Large intestine (tissue), 3 donors: Measurements from ENCODE around the gene HVCN1. TPM values are rescaled to one million over a fixed set of nuclear protein-coding genes. Genes with fewer than 3 reads are reported as not detected.
"Not testable (repeated sequence)": the region's sequence is repeated elsewhere in the genome, so short reads cannot be mapped to it uniquely, and the experiment has no call there.

ENCODE experiments used
- DNase-seq, 2 donors: peaks; one replicate each; pipeline versions ENCODE4 v3.0.0 to v3.0.0-alpha.2; 2013
- H3K27ac ChIP-seq: one replicate; pipeline ENCODE4 v1.5.1; 2013; ENCODE audit warnings: low read length
- H3K27me3 ChIP-seq: 2 replicates; pipeline ENCODE4 v1.6.1; 2013; ENCODE audit warnings: low read length; ENCODE audit not compliant: control insufficient read depth, insufficient read depth
- H3K36me3 ChIP-seq: 2 replicates; pipeline ENCODE4 v1.6.1; 2013; ENCODE audit warnings: low read length; ENCODE audit not compliant: control insufficient read depth, insufficient read depth
- H3K4me1 ChIP-seq: one replicate; pipeline ENCODE4 v1.6.1; 2013; ENCODE audit warnings: low read length; ENCODE audit not compliant: control insufficient read depth, insufficient read depth
- H3K4me3 ChIP-seq: one replicate; pipeline ENCODE4 v1.5.1; 2013; ENCODE audit warnings: low read length
- H3K9me3 ChIP-seq: one replicate; pipeline ENCODE4 v1.6.1; 2013; ENCODE audit warnings: mild to moderate bottlenecking, low read depth, low read length, moderate library complexity; ENCODE audit not compliant: control insufficient read depth
- whole genome bisulfite sequencing: methylation state at CpG from one replicate; pipeline ENCODE4 v1.1.5; 2013; ENCODE audit warnings: low lambda C conversion rate; ENCODE audit not compliant: insufficient coverage; 5-methylcytosine and 5-hydroxymethylcytosine counted together
- polyA plus RNA-seq: library from polyadenylated mRNA; unstranded; fragments of 120-200 nt; gene quantifications from one replicate; pipeline ENCODE4 v1.2.1, GENCODE V29; 2013

HVCN1 gene
- polyA plus RNA-seq, 1 donor = 5.5 TPM

DNA sequence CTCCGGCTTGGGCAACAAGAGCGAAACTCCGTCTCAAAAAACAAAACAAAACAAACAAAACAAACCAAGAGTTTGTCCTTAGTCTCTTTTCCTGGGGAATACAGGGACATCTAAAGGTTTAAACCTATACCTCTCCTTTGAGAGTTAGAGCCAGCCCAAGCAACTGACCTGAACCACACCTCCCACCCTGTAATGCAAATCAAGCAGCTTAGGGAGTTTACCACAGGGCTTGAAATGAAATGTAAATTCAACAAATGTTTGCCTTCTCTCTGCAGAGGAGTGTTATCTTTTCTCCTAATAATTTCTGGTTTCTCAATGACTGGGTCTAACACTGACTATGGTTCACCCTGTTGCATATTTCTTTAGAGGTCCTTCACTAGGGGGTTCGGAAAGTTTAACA, 37.1 kb upstream of the HVCN1 start:
- H3K9me3 ChIP-seq = no peaks in the 10 kb centered on the region
- H3K36me3 ChIP-seq = peaks cover 83% of the 10 kb centered on the region
- DNase-seq = no peak
- 100% methylated on average over 3 of the region's 4 CpGs for WGBS
- no peak overlapping the region for H3K27ac ChIP-seq
- H3K27me3 ChIP-seq = no peaks in the 10 kb centered on the region
- H3K4me3 ChIP-seq = no peak overlapping the region
- no peaks in the 10 kb centered on the region for H3K4me1 ChIP-seq

DNA sequence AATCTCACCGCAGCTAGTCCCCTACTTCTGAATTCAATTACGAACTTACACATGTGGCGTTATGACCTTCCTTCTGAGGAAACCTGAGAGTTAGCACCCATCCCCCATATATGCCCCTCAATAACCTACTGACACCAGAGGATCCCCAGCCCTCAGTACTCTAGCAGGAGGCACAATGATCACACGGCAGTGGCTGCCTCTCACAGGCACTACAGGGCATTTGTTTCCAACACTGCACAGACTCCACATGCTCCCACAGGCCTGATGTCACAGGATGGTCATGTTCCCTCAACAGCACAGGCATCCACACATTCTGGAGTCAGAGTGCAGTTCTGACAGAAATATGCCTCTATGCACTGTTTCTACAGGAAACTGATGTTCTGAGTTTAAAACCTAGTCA, 36.4 kb upstream of the HVCN1 start:
- H3K36me3 ChIP-seq = peaks cover 84% of the 10 kb centered on the region
- no peaks in the 10 kb centered on the region for H3K27me3 ChIP-seq
- no peaks in the 10 kb centered on the region for H3K9me3 ChIP-seq
- 100% methylated on average over 1 of the region's 4 CpGs for WGBS
- DNase-seq = no peak
- H3K4me1 ChIP-seq = no peaks in the 10 kb centered on the region
- H3K27ac ChIP-seq = no peak overlapping the region
- H3K4me3 ChIP-seq = no peak overlapping the region

DNA sequence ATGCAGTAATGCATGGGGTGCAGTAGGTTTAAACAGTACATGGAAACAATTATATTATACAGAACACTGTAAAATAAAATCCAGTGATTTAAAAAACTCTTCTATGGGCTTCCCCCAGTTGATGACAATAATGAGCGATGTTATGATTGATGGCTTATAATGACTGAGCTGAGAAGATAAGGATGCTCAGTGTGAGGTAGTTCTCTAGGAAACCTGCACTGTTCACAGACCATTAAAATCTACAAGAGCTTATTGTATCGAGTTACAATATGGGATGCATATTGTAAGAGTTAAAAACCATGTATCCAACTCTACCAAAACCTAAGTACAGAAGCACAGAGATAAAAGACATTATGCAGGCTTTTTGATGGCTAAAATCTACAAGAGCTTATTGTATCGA, 34.0 kb upstream of the HVCN1 start:
- peaks cover 85% of the 10 kb centered on the region for H3K36me3 ChIP-seq
- H3K27me3 ChIP-seq, H3K4me1 ChIP-seq, DNase-seq, H3K4me3 ChIP-seq, H3K27ac ChIP-seq, H3K9me3 ChIP-seq: not testable (repeated sequence)
- 100% methylated on average over 1 of the region's 3 CpGs for WGBS

DNA sequence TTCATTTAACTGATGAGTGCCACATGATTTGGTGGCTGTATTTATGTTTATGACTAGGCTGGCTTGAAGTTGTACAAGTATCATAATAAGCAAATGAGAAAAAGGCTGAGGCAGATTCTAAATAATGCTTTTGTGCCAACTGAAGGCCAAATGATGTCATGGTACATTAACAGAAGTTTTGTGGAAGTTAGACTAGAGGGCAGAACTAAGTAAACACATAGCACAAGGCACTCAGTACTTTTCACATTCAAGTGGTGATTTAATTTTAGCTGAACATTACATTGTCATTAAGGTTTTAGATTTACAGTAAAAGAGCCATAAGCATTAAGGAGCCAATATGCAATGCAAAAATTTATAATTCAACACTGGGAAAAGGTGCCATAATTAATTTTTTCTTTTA, 32.7 kb upstream of the HVCN1 start:
- Histone ChIP-seq H3K4me1 (no peaks in the 10 kb centered on the region), H3K4me3 (no peak overlapping the region), H3K9me3 (no peaks in the 10 kb centered on the region), H3K27ac (no peak overlapping the region), H3K36me3 (peaks cover 76% of the 10 kb centered on the region), H3K27me3 (no peaks in the 10 kb centered on the region)
- DNase-seq = no peak

GRCh38 chr12:110720516-110720915, 31.6 kb upstream of the HVCN1 start:
- Histone ChIP-seq H3K36me3 (peaks cover 66% of the 10 kb centered on the region), H3K27ac (no peak overlapping the region), H3K27me3 (no peaks in the 10 kb centered on the region), H3K4me3 (no peak overlapping the region), H3K4me1 (no peaks in the 10 kb centered on the region), H3K9me3 (no peaks in the 10 kb centered on the region)
- DNase-seq = no peak

- Histone ChIP-seq H3K27me3 (no peaks in the 10 kb centered on the region), H3K27ac (no peak overlapping the region), H3K4me1 (no peaks in the 10 kb centered on the region), H3K4me3 (no peak overlapping the region), H3K9me3 (no peaks in the 10 kb centered on the region), H3K36me3 (peaks cover 47% of the 10 kb centered on the region)
- WGBS = no CpG with 5 or more reads among the region's 7 CpGs
- DNase-seq = no peak
Measured at GRCh38 chr12:110718222-110718908, 29.4 kb upstream of the HVCN1 start.

GRCh38 chr12:110717037-110717436, 28.1 kb upstream of the HVCN1 start:
- H3K4me1 ChIP-seq = no peaks in the 10 kb centered on the region
- no CpG with 5 or more reads among the region's 3 CpGs for WGBS
- H3K4me3 ChIP-seq = no peak overlapping the region
- no peak for DNase-seq
- no peak overlapping the region for H3K27ac ChIP-seq
- H3K36me3 ChIP-seq = peaks cover 37% of the 10 kb centered on the region
- no peaks in the 10 kb centered on the region for H3K9me3 ChIP-seq
- H3K27me3 ChIP-seq = no peaks in the 10 kb centered on the region

GRCh38 chr12:110708917-110709316, 20.0 kb upstream of the HVCN1 start:
- no peaks in the 10 kb centered on the region for H3K27me3 ChIP-seq
- H3K9me3 ChIP-seq = no peaks in the 10 kb centered on the region

GRCh38 chr12:110705309-110705708, 16.4 kb upstream of the HVCN1 start:
- no peak overlapping the region for H3K27ac ChIP-seq
- no peak for DNase-seq

More at GRCh38 chr12:110708917-110709316, 20.0 kb upstream of the HVCN1 start:
- WGBS = no CpG with 5 or more reads among the region's 4 CpGs
- Histone ChIP-seq H3K4me1 (no peaks in the 10 kb centered on the region), H3K36me3 (no peaks in the 10 kb centered on the region), H3K27ac (no peak overlapping the region), H3K4me3 (no peak overlapping the region)
- no peak for DNase-seq

GRCh38 chr12:110704750-110705149, 15.8 kb upstream of the HVCN1 start:
- peak in 1 of 2 donors; percentile 32 for DNase-seq
- no peaks in the 10 kb centered on the region for H3K36me3 ChIP-seq
- H3K4me1 ChIP-seq = no peaks in the 10 kb centered on the region
- H3K27ac ChIP-seq = no peak overlapping the region
- 30% methylated on average over 2 of the region's 5 CpGs for WGBS
- no peaks in the 10 kb centered on the region for H3K27me3 ChIP-seq
- H3K9me3 ChIP-seq = no peaks in the 10 kb centered on the region
- H3K4me3 ChIP-seq = no peak overlapping the region

More at GRCh38 chr12:110705309-110705708, 16.4 kb upstream of the HVCN1 start:
- no CpG with 5 or more reads among the region's 3 CpGs for WGBS
- Histone ChIP-seq H3K4me1 (no peaks in the 10 kb centered on the region), H3K4me3 (no peak overlapping the region), H3K9me3 (no peaks in the 10 kb centered on the region), H3K27me3 (no peaks in the 10 kb centered on the region), H3K36me3 (no peaks in the 10 kb centered on the region)

- no peak overlapping the region for H3K4me3 ChIP-seq
- H3K9me3 ChIP-seq = no peaks in the 10 kb centered on the region
- H3K36me3 ChIP-seq = no peaks in the 10 kb centered on the region
- no peaks in the 10 kb centered on the region for H3K27me3 ChIP-seq
- 95% methylated on average over 3 of the region's 5 CpGs for WGBS
- DNase-seq = no peak
- no peaks in the 10 kb centered on the region for H3K4me1 ChIP-seq
- H3K27ac ChIP-seq = no peak overlapping the region
Measured at GRCh38 chr12:110704231-110704630, 15.3 kb upstream of the HVCN1 start.
